ACHN (cell line): ENCODE measurements around the gene LCNL1.
A peak's percentile ranks its signal among the peaks of the same experiment; 100 is the strongest.

ENCODE experiments used
- DNase-seq: peaks from one replicate; pipeline ENCODE4 v3.0.0-alpha.2; 2015
- in situ Hi-C: cut with HindIII; loops from 2 replicates; pipeline ENCODE4 v1.10.0; 2017; ENCODE audit warnings: low sequenced_read_pairs, low pct_ligation_motif_present, low pct_unique_long_range_greater_than_20kb

Gene LCNL1

DNA sequence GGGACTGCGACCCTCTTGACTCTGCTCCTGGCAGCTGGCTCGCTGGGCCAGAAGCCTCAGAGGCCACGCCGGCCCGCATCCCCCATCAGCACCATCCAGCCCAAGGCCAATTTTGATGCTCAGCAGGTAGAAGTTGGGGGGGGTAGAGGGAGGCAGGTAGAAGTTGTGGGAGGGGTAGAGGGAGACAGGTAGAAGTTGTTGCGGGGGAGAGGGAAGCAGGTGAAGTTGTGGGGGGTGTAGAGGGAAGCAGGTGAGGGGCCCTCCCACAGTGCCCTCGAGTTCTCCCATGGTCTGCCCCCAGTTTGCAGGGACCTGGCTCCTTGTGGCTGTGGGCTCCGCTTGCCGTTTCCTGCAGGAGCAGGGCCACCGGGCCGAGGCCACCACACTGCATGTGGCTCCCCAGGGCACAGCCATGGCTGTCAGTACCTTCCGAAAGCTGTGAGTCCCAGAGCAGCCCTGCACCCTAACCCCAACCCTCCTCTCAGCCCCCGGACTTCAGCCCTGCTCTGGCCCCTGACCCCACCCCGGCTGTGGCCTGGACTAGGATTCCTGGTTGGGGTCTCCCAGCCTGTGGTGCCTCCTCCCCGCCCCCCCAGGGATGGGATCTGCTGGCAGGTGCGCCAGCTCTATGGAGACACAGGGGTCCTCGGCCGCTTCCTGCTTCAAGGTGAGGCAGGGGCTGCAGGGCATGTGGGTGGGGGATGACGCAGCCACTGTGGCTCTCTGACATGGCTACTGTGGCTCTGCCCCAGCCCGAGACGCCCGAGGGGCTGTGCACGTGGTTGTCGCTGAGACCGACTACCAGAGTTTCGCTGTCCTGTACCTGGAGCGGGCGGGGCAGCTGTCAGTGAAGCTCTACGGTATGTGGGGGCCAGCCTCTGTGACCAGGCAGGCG lies 37.2 kb upstream of the LCNL1 start:
- in situ Hi-C loops: no loop called here
- DNase-seq: no peak

DNA sequence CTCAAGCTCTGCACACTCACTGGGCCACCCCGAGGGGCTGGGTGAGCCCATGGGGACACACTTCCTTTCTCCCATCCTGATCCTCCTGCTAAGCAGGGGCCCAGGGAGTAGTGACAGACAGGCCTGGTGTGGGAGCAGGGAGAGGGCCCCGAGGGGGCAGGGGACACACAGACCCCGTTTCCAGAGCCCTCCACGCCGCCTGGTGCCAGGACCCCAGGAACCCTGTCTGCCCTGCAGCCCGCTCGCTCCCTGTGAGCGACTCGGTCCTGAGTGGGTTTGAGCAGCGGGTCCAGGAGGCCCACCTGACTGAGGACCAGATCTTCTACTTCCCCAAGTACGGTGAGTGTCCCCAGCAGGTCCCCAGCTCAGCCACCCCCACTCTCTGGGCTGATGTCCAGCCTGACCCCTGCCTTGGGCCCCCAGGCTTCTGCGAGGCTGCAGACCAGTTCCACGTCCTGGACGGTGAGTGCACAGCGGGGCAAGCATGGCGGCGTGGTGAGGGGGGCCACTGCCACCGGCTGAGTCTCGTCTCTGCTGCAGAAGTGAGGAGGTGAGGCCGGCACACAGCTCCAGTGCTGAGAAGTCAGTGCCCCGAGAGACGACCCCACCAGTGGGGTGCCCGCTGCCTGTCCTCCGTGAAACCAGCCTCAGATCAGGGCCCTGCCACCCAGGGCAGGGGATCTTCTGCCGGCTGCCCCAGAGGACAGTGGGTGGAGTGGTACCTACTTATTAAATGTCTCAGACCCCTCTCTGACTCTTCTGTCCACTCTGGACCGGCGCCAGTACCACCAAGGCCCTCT lies 36.4 kb upstream of the LCNL1 start:
- no peak for DNase-seq
- in situ Hi-C loops: no loop called here

DNA sequence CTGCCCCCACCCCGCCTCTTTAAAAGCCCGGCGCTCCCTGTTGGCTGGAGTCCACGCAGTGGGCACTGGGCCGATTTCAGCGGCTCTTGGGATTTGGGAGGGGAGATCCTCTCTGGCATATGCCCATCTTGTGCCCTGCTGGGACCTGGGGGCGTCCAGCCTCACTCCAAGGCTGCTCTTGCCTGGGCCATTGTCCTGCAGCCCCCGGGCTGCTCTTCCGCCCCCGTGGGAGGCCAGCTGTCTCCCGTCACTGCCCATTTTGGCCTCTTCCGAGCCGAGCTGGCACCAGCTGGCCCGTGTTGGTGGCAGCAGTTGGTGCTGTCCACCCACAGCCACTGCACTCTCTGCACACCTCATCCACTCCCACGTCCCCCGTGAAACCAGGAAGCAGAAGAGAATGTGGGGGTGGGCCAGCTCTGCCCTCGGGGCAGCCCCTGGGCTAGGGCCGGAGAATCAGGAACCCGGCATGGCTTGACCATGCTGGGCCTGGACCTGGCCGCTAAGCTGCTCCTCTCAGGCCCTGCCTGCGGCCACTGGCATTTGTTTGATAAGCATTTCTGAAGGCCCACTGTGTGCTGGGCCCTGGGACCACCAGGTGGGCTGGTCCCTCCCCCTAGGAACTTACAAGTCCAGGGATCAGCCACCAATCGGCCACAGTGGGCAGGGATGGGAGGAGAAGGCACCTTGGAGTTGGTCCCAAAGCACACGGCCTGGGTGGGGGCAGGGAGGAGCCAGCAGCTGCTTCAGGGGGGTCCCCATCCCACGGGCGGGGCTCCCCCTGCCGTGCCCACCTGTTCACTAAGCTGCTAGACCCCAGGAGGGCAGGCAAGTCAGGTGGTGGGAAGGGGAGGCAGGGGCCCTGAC lies 35.5 kb upstream of the LCNL1 start:
- in situ Hi-C loops: no loop called here
- DNase-seq: no peak

DNA sequence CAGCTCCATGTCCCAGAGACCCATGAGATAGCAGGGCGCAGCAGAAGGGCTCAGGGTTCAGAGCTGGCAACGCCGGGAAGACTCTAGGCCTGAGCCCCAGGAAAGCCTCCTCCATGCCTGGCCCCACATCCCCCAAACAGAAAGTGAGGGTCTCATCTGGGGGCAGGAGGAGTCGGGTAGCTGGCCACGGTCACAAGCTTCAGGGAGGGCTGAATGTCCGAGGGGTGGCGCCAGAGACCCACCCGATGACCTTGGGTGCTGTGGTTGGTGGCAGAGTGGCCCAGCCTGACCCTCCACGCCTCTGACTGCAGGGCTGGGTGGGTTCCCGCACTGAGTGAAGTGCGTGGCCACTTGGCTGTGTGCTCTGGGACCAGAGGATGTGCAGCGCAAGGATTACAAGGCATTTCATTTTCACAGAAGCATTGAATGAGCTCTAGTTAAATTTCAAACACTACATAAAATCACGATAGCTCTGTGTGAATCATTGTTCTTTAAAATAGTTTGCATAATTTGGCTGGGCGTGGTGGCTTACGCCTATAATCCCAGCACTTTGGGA lies 34.8 kb upstream of the LCNL1 start:
- in situ Hi-C loops: no loop called here
- peak; percentile 30 for DNase-seq

DNA sequence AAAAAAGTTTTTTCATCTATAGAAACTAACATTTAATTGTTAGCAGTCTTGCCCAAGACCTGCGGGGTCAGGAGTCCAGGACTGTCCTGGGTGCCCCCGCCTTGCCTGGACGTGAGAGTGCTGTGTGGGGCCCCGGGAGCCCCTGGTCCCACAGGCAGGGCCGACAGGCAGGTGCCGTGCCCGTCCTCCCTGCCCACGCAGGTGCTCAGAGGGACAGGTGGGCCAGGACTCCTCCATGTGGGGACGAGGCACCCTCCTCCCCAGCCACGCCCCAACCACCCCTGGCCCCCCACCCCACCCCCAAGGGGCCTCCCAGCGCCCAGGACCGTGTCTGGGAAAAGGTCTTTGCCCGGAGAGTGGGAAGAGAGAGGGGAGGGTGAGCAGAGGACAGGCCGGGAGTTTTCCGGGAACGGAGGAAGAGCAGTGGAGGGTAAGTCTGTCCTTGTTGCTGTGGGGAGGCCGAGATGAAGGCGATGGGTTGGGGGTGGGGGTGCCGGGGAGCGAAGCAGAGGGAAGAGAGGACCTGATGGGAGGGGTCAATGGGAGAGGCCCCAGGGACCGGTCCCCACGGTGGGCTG lies 33.5 kb upstream of the LCNL1 start:
- in situ Hi-C loops: no loop called here
- DNase-seq: no peak

DNA sequence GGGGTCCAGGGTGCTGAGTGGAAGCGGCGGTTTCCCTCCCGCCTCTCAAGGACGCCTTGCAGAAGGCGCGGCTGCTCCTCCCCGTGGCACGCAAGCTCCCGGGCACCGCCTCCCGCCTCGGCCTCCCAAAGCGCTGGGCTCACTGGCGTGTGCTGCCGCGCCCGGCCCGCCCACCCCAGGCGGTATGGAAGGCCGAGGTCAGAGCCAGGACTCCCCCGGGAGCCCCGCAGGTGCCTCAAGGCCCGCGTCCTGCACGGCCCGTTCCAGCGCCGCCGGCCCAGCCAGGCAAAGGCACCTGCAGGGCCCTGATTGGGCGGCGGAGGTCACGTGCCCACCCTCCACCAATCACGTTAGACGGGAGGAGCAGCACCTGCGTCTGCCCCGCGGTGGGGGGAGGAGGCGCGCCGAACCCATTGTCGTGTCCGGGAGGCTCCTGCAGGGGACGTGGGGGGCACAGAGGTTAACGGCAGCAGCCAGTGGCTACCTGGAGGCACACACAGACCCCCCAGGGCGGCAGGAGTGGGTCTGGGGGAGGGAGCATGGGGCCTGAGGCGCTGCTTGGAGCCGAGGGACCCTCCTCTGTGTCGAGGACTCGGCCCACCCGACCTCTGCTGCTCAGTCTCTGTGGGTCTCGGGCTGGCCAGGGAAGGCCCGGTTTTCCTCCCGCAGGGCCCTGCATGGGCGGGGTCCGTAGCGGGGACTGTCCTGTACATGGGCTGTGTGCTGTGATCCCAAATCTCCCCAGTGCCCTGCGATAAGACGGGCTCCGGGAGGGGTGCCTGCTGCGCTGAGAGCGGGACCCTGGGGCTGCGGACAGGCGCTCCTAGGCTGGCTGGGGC lies 32.8 kb upstream of the LCNL1 start:
- peak; percentile 89 for DNase-seq
- in situ Hi-C loops: no loop called here

DNA sequence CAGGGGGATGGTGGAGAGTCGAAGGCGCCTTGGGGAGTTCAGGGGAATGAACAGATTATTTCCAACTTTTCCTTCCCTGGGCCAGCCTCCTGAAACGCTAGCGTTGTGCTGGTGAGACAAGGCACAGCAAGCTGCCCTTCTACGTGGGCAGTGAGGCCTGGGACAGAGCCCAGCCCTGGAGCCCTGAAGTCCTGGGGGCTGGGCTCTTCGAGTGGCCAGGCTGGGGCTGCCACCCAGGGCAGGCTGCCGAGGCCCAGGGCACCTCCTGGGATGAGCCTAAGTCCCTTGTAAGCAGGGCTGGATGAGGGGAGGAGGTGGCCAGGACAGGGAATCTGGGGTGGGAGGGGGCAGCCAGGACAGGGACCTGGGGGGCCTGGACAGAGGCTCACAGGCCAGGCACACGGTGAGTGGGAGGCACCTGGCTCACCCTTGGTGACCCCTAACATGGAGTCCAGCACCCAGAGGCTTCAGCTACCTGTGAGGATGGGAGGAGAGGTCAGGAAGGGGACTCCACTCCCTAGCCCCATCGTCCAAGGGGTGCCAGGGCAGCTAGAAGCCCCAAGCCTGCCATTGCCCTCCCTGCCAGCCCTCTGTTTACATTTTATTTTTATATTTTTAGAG lies 32.0 kb upstream of the LCNL1 start:
- in situ Hi-C loops: no loop called here
- no peak for DNase-seq

DNA sequence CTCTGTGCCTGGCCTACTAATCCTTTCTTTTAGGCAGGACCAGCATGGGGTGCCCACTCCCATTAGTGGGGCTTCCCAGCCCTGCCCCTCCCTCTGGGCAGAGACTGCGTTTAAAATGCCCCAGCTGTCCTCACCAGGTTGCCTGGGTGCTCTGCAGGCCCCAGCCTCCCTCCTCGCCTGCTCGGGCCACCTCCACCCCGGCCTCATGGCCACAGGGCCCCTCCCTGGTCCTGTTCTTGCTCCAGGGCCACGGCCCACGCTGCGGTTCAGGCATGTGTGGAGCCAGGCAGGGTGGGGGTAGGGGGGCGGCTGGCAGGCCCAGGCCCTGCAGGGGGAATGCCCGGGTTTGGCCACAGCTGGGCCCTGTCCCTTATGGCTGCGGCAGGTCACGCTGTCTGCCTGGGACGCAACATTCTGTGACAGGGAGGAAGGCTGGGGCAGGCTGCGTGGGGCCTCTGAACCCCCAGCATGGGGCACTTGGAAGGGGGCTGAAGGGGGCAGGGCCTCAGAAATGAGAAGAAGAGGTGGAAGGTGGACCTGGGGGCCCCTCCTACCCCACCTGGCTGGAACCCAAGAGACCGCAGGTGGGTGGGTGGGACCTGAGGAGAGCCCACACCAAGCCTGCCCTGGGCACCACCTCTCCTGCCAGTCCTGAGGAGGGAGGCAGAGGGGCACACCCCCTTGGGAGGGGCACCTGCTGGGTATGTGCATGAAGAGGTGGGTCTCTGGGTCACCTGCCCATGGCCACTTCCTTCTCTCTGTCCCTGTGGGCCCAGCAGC lies 31.1 kb upstream of the LCNL1 start, which contains the start of gene LCN12:
Gene LCN12, plus strand, starts transcription at position 733 of the 780 bp plus-strand sequence. CDS start 55 bp downstream, outside the sequence.
- no peak for DNase-seq
- in situ Hi-C loops: no loop called here

DNA sequence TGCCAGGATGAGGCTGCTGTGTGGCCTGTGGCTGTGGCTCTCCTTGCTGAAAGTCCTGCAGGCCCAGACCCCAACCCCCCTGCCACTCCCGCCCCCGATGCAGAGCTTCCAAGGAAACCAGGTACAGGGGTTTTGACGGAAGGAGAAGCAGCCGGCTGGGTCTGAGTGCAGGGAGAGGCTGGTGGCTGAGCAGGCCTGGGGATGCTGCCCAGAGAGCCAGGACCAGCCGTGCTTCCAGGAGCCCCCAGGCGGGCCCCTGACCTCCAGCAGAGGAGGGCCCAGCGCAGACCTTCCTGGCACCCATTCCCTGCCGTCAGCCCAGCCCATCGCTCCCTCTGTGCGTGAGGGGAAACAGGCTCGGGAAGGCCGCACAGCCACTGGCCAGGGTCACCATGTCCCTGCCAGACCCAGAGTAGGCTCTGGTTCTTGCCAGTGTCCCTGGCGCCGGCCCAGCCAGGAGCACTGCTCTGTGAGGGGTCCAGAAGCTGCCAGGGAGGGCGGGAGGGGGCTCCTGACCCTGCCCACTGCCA lies 30.4 kb upstream of the LCNL1 start:
- DNase-seq: no peak
- in situ Hi-C loops: no loop called here

DNA sequence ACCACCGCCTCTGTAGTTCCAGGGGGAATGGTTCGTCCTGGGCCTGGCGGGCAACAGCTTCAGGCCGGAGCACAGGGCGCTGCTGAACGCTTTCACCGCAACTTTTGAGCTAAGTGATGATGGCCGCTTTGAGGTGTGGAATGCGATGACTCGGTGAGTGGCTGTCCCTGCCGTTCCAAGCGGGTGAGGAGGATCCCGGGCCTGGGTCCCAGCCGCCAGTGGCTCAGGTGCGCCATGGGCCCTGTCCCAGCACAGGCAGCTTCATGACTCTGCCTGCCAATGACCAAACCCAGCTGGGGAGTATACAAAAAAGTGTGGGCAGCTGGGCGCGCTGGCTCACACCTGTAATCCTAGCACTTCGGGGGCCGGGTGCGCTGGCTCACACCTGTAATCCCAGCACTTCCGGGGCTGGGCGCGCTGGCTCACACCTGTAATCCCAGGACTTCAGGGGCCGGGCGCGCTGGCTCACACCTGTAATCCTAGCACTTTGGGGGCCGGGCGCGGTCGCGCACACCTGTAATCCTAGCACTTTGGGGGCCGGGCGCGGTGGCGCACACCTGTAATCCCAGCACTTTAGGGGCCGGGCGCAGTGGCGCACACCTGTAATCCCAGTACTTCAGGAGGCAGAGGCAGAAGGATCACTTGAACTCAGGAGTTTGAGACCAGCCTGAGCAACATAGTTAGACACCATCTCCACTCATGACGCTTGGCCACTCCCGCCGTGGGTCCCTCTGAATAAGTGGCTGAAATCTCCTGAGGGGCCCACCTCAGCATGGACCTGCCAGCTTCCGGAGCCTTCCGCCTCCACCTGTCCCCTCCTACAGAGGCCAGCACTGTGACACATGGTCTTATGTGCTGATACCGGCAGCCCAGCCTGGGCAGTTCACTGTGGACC lies 29.7 kb upstream of the LCNL1 start:
- in situ Hi-C loops: no loop called here

DNA sequence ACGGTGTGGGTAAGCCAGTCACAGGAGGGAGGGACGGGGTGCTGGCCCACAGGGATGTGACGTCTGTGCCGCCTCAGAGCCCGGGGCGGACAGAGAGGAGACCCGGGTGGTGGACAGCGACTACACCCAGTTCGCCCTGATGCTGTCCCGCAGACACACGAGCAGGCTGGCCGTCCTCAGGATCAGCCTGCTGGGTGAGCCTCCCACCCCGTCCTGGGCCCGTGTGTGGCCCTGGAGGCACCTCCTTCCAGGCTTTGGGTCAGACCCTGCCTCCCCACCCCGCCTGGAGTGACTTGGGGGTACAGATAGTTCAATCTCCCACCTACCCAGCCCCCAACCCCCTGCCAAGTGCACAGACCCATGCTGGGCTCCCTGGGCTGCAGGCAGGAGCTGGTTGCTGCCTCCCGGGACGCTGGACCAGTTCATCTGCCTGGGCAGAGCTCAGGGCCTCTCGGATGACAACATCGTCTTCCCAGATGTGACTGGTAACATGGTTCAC lies 29.0 kb upstream of the LCNL1 start:
- in situ Hi-C loops: no loop called here
- DNase-seq: no peak

More for the DNA sequence above, 29.7 kb upstream of the LCNL1 start:
- no peak for DNase-seq

DNA sequence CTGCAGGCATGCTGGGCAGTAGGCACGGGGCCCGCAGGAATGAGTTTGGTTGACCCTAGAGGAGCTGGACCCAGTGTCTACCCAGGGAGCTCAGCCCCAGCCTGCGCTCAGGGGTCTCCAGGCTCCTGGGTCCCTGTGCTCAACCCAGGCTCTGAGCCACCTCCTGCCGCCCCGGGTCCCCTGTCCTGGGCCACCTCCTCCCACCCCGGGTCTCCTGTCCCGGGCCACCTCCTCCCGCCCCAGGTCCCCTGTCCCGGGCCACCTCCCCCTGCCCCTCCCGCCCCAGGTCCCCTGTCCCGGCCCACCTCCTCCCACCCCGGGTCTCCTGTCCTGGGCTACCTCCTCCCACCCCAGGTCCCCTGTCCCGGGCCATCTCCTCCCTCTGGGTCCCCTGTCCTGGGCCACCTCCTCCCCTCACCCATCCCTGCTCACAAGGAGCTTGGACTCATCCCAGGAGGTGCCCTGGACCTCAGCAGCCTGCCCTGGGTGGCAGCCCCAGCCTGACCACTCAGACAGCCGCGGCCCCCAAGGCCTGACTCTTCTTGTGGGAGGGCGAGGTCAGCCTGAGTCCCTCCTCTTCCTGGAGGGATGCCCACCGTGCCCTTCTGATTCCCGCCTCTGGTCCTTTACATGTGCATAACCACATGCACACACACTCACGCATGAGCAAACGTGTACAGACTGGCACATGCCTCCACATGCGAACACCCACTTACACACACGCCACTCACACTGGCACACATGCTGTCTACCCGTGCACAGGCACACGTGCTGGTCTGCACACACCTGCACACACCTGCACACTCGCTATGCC lies 28.3 kb upstream of the LCNL1 start:
- DNase-seq: no peak

DNA sequence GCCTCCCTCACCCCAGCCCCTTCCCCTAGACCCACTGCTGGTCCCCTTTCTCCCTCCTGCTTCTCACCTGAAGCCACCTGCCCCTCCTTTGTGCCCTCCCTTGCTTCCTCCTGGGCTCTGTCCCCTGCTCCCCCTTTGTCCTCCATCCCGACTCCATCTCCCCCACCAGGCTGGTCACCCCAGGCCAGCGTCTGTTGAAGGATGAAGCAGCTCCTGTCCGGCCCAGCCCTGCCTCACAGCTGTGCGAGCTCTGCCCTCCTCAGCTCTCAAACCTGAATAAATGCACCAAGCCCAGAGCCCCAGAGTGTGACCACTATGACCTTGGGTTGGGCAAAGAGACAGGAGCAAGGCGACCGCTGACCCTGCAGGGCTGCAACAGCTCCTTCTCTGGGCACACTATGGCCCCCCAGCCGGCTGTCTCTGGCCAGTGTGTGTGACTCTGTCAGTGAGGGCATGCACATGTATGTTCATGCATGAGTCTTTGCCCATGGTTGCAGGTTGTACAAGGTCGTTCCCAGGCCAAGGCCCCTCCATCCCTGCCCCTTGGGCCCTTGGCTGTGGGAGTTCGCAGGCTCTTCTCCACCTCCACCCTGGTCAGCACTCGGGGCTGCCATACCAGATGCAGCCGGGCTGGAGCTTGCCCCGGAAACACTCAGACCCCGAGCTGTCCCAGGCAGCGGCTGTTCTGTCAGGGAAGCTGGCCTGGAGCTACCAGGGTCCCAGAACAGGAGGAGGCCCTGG lies 27.4 kb upstream of the LCNL1 start:
- no peak for DNase-seq
- in situ Hi-C loops: no loop called here

More for the DNA sequence above, 28.3 kb upstream of the LCNL1 start:
- in situ Hi-C loops: no loop called here

DNA sequence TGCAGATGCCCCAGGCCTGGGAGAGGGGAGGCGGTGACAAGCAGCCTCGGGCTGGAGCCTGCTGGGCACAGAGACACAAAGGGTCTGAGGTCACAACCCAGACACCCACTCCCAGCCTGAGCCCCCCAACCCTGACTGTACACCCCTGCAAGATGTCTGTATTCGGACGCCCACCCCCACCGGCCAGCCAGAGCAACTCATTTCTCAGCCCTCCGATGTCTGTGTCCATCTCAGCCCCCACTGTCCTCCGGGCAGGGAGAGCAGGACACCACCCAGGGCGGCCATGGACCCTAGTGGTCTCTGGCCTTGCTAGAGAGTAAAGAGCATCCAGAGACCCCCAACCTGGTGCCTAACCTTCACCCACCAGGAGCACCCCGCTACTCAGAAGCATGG lies 26.9 kb upstream of the LCNL1 start:
- in situ Hi-C loops: no loop called here

More for the DNA sequence above, 26.9 kb upstream of the LCNL1 start:
- no peak for DNase-seq
